ENCODE results near the gene SYCP2. TPM values are rescaled to one million over a fixed set of nuclear protein-coding genes. Genes with fewer than 3 reads are reported as not detected.

Gene SYCP2
- polyA plus RNA-seq, 4 donors = 0.51 to 3.0 (median 1.8) TPM

DNA sequence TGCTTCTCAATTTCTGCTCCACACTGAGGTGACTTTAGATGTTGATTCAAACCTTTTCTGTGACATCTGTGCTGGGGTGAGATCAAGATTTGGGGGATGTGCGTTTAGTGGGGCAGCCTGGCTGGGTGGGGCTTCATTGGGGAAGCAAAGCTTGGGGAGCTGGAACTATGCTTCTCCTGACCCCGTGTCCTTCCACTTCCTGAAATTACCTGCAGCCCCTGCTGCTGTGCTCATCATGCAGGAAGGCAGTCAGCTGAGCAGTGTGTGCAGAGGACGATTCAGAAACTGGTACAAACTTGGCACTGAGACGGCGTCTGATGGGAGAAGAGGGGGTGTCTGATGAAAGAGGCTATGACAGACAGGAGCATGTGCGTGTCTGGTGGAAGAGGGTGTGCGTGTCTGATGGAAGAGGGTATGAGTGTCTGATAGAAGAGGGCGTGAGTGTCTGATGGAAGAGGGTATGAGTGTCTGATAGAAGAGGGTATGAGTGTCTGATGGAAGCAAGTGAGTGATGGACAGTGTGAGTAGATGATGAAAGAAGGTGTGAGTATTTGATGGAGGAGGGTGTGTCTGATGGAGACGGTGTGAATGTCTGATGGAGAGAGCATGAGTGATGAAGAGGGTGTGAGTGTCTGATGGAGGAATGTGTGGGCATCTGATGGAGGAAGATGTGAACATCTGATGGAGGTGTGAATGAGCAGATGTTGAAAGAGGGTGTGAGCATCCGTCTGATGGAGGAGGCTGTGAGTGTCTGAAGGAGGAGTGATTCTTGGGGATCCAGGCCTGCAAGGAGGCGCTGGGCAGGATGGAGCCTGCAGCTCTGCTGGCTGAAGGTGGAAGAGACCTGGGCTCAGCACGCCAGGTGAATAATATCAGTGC lies 103.4 kb downstream of the SYCP2 start:
- no peak for DNase-seq

DNA sequence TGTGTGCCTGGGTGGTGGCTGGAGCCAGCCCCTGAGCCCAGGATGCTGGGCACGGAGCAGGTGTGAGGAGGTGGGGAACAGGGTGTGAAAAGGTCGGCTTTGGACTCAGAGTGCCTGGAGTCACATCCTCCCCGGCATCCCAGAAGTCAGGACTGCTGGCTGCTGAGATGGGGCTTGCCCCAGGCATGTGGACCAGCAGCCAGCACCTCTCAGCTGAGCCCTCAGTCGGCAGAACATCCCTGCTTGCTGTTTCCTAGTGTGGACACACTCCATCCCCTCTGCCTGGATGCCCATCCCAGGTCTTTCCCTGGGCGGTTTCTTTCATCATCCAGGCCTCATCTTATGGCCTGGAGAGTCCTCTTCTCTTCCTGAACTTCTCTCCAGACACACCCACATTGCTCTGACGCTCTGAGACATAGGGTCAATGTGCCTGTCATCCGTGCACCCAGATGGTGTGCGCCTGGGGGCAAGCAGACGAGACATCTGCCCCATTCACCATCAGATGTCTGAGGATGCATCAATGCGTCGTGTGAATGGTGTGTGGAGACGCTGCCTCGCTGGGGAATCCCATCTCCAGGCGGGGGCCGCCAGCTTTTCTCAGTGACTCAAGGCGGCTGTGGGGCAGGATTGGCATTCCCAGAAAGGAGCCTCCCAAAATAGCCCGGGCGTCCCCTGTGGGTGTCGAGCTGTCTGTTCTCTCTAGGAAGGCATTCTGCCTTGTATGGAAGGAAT lies 104.2 kb downstream of the SYCP2 start:
- Histone ChIP-seq H3K27me3 (ENCODE audit: control insufficient read depth in 3 of 3, insufficient read depth in 3 of 3, low read length in 3 of 3) (peaks cover 0 to 7% (median 0%) of the 10 kb centered on the region in 3 donors), H3K9me3 (ENCODE audit: control insufficient read depth in 2 of 2, insufficient read depth in 1 of 2, low read depth in 1 of 2, low read length in 1 of 2) (no peaks in the 10 kb centered on the region), H3K36me3 (ENCODE audit: control insufficient read depth in 3 of 3, insufficient read depth in 2 of 3, low read depth in 1 of 3, low read length in 3 of 3) (no peaks in the 10 kb centered on the region), H3K27ac (ENCODE audit: low read depth in 1 of 3, low read length in 2 of 3) (no peak overlapping the region), H3K4me1 (ENCODE audit: control insufficient read depth in 3 of 3, insufficient read depth in 2 of 3, low read depth in 1 of 3, low read length in 2 of 3) (peaks cover 4 to 45% (median 11%) of the 10 kb centered on the region in 3 donors), H3K4me3 (ENCODE audit: low read depth in 1 of 3, low read length in 3 of 3) (no peak overlapping the region)
- DNase-seq (no peak), FAIRE-seq (no peak)
- WGBS, 3 donors = 79 to 87% (median 84%) methylated on average over 19 of the region's 19 CpGs

More for the DNA sequence above, 103.4 kb downstream of the SYCP2 start:
- FAIRE-seq = no peak
- H3K4me3 ChIP-seq (ENCODE audit: low read depth in 1 of 3, low read length in 3 of 3) = no peak overlapping the region
- 73 to 80% (median 77%) methylated on average over 12 of the region's 12 CpGs for WGBS, 3 donors
- peaks cover 0 to 7% (median 0%) of the 10 kb centered on the region in 3 donors for H3K27me3 ChIP-seq (ENCODE audit: control insufficient read depth in 3 of 3, insufficient read depth in 3 of 3, low read length in 3 of 3)
- H3K27ac ChIP-seq (ENCODE audit: low read depth in 1 of 3, low read length in 2 of 3) = no peak overlapping the region
- peaks cover 2 to 42% (median 10%) of the 10 kb centered on the region in 3 donors for H3K4me1 ChIP-seq (ENCODE audit: control insufficient read depth in 3 of 3, insufficient read depth in 2 of 3, low read depth in 1 of 3, low read length in 2 of 3)
- H3K9me3 ChIP-seq (ENCODE audit: control insufficient read depth in 2 of 2, insufficient read depth in 1 of 2, low read depth in 1 of 2, low read length in 1 of 2) = no peaks in the 10 kb centered on the region
- no peaks in the 10 kb centered on the region for H3K36me3 ChIP-seq (ENCODE audit: control insufficient read depth in 3 of 3, insufficient read depth in 2 of 3, low read depth in 1 of 3, low read length in 3 of 3)

DNA sequence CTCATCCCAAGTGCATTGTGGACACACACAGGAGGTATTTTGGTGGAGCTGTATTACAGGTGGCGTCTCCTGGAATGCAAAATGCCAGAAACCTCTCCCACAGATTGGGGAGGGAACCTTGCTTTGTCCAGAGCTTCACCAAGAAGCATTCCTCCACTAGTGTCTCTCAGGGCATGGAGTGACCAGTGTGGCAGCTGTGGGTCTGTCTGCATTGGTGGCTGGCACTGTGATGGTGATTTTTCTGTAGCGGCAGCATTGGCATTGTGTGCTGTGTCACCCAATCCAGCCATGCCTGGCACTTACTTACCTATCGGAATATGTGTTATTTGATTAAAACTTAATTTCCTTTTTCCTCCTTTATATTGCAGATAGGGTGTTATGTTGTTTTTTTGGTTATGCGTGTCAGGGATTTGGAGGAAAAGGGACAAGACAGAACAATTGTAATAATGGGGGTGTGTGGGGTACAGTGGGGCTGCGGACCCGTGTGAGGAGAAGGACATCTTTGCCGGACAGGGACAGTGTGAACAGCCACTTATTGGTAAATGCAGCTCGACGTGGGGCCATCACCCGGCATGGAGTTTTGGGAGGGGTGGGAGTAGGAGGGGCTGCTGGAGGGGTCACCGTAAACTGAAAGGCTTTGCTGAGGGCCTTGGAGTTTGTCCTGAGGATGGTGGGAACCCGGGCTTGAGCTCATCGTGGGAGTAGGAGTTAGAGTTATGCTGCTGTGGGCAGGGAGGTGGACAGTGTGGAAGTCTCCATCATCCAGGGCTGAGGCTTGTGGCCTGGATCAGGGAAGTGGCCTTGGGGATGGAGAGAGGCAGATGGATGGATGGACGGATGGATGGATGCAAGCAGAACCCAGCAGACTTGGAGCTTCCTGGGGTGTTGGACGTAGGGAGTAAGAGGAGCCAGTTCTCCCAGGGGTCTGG lies 105.0 kb downstream of the SYCP2 start:
- no peak for FAIRE-seq
- Histone ChIP-seq H3K9me3 (ENCODE audit: control insufficient read depth in 2 of 2, insufficient read depth in 1 of 2, low read depth in 1 of 2, low read length in 1 of 2) (no peaks in the 10 kb centered on the region), H3K36me3 (ENCODE audit: control insufficient read depth in 3 of 3, insufficient read depth in 2 of 3, low read depth in 1 of 3, low read length in 3 of 3) (no peaks in the 10 kb centered on the region), H3K4me3 (ENCODE audit: low read depth in 1 of 3, low read length in 3 of 3) (no peak overlapping the region), H3K27ac (ENCODE audit: low read depth in 1 of 3, low read length in 2 of 3) (no peak overlapping the region), H3K27me3 (ENCODE audit: control insufficient read depth in 3 of 3, insufficient read depth in 3 of 3, low read length in 3 of 3) (no peaks in the 10 kb centered on the region), H3K4me1 (ENCODE audit: control insufficient read depth in 3 of 3, insufficient read depth in 2 of 3, low read depth in 1 of 3, low read length in 2 of 3) (peaks cover 4 to 45% (median 11%) of the 10 kb centered on the region in 3 donors)
- 83 to 90% (median 89%) methylated on average over 15 of the region's 15 CpGs for WGBS, 3 donors
- no peak for DNase-seq

DNA sequence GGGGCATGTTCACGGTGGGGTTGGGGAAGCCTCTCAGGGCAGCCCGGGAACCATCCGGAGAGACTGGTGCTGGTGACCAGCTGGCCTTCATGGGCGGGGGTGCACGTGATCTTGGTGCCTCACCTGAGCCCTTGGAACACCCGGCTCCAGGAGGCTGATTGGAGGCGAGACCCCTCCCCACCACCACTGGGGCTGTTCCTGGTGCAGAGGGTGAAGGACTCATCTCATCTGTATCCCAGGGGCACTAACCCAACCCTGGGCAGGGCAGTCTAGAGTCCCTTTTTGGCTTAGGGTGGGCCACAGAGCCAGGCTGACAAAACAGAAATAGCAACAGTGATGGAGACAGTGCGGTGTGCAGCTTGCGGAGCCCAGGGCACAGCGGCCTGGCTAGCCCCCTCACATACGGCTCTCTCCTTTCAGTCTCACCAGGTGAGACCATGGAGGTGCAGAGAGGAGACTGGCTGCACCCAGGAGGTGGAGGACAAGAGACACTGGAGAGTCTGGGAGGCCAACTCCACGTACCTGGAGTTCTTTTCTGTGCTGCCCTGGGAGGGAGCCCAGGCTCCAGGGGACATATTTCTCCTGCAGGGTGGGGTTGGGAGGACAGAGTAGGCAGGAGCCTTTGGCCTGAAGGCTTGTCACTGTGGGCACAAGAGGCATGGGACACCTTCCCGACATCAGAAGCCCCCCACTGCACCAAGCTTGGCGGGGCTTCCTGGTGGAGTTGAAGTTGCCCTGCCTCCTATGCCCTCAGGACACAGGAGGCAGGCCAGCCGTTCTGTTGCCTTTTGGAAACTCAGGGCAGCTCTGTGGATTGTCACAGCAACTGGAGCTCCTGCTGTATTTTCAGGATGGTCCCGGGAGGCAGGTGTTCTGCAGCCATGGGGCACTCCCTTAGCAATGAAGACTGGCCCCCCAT lies 106.0 kb downstream of the SYCP2 start:
- H3K4me3 ChIP-seq (ENCODE audit: low read depth in 1 of 3, low read length in 3 of 3) = no peak overlapping the region
- H3K4me1 ChIP-seq (ENCODE audit: control insufficient read depth in 3 of 3, insufficient read depth in 2 of 3, low read depth in 1 of 3, low read length in 2 of 3) = peaks cover 4 to 45% (median 11%) of the 10 kb centered on the region in 3 donors
- H3K36me3 ChIP-seq (ENCODE audit: control insufficient read depth in 3 of 3, insufficient read depth in 2 of 3, low read depth in 1 of 3, low read length in 3 of 3) = no peaks in the 10 kb centered on the region
- WGBS, 3 donors = 41 to 72% (median 52%) methylated on average over 16 of the region's 16 CpGs
- no peaks in the 10 kb centered on the region for H3K9me3 ChIP-seq (ENCODE audit: control insufficient read depth in 2 of 2, insufficient read depth in 1 of 2, low read depth in 1 of 2, low read length in 1 of 2)
- peak overlapping the region; percentile 54 to 95 (median 90) for H3K27ac ChIP-seq (ENCODE audit: low read depth in 1 of 3, low read length in 2 of 3)
- FAIRE-seq (no peak), DNase-seq (peak in 1 of 2 donors; percentile 43)
- H3K27me3 ChIP-seq (ENCODE audit: control insufficient read depth in 3 of 3, insufficient read depth in 3 of 3, low read length in 3 of 3) = no peaks in the 10 kb centered on the region

DNA sequence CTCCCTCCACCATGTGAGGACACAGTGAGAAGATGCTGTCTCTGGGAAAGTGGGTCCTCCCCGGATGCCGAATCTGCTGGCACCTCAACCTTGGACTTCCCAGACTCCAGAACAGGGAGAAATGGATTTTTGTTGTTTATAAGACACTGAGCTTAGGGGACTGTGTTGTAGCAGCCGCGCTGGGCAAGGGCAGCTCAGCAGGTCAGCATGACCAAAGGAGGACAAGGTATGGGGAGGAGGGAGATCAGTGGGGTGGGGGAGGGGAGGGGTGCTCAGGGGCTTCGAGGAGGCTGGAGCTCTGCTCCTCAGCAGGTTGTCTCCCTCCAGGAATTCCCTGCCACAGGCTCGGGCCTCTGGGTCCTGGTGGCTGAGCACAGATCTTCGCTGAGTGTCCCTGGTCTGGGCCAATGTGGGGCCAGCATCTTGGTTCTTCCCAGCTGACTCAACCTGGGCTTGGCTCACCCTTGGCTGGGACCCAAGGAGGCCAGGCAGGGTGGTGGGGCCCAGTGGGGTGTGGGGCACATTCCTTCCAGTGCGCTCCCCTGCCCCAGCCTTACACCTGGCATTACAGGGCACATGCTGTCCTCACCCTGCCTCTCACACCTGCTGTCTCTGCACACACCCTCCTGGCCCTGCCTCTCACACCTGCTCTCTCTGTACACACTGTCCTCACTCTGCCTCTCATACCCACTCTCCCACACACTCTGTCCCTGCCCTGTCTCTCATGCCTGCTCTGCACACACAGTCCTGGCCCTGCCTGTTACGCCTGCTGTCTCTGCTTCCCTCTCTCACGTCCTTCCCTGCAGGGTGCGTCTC lies 107.3 kb downstream of the SYCP2 start:
- Histone ChIP-seq H3K36me3 (ENCODE audit: control insufficient read depth in 3 of 3, insufficient read depth in 2 of 3, low read depth in 1 of 3, low read length in 3 of 3) (no peaks in the 10 kb centered on the region), H3K9me3 (ENCODE audit: control insufficient read depth in 2 of 2, insufficient read depth in 1 of 2, low read depth in 1 of 2, low read length in 1 of 2) (no peaks in the 10 kb centered on the region), H3K4me1 (ENCODE audit: control insufficient read depth in 3 of 3, insufficient read depth in 2 of 3, low read depth in 1 of 3, low read length in 2 of 3) (peaks cover 4 to 37% (median 11%) of the 10 kb centered on the region in 3 donors), H3K27ac (ENCODE audit: low read depth in 1 of 3, low read length in 2 of 3) (peak overlapping the region; percentile 54 to 95 (median 90)), H3K4me3 (ENCODE audit: low read depth in 1 of 3, low read length in 3 of 3) (no peak overlapping the region), H3K27me3 (ENCODE audit: control insufficient read depth in 3 of 3, insufficient read depth in 3 of 3, low read length in 3 of 3) (no peaks in the 10 kb centered on the region)
- 35 to 65% (median 36%) methylated on average over 11 of the region's 11 CpGs for WGBS, 3 donors
- no peak for FAIRE-seq
- peak; percentile 92 to 99 for DNase-seq

DNA sequence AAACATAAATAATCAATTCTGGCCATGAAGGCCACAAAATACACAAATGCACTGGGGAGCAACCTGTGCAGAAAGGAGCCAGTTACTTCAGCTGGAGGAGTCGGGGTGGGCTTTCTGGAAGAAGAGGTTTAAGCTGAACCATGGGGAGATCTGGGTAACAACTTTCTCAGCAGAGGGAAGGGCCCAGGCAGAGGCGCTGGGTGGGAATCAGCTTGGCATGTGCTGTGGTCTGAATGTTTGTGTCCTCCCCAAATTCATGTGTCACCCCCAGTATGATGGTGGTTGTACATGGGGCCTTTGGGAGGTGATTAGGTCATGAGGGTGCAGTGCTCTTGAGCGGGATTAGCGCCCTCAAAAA lies 107.9 kb downstream of the SYCP2 start:
- Histone ChIP-seq H3K27me3 (ENCODE audit: control insufficient read depth in 3 of 3, insufficient read depth in 3 of 3, low read length in 3 of 3) (no peaks in the 10 kb centered on the region), H3K9me3 (ENCODE audit: control insufficient read depth in 2 of 2, insufficient read depth in 1 of 2, low read depth in 1 of 2, low read length in 1 of 2) (no peaks in the 10 kb centered on the region), H3K27ac (ENCODE audit: low read depth in 1 of 3, low read length in 2 of 3) (peak overlapping the region in 2 of 3 donors; percentile 36 to 95), H3K4me3 (ENCODE audit: low read depth in 1 of 3, low read length in 3 of 3) (no peak overlapping the region), H3K4me1 (ENCODE audit: control insufficient read depth in 3 of 3, insufficient read depth in 2 of 3, low read depth in 1 of 3, low read length in 2 of 3) (peaks cover 4 to 32% (median 11%) of the 10 kb centered on the region in 3 donors), H3K36me3 (ENCODE audit: control insufficient read depth in 3 of 3, insufficient read depth in 2 of 3, low read depth in 1 of 3, low read length in 3 of 3) (no peaks in the 10 kb centered on the region)
- FAIRE-seq (no peak), DNase-seq (no peak)
- WGBS, 3 donors = 91 to 95% (median 92%) methylated on average over 4 of the region's 4 CpGs
